ENCODE data around the gene C1QTNF6.

The C1QTNF6 gene

DNA sequence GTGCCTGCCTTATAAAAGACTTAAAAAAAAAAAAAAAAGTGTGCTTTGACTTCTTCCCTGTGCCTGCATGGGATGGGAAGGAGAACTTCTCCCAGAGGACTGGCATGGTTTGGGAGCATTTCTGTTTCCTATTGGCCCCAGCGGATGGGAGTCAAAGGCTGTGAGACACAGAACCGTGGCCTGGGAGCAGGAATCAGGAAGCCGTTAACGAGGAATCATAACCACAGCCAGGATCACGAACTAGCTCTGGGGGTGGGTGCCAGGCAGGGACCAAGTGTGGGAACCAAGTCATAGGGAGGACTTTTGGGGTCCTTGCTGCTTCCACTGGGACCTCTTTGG lies 526 bp downstream of the C1QTNF6 start:
- Histone ChIP-seq H4K91ac (ENCODE audit: low read depth, low read length) (peak overlapping the region; percentile 95), H3K79me2 (ENCODE audit: control insufficient read depth, insufficient read depth, low read length, poor library complexity) (peaks cover 6% of the 10 kb centered on the region), H3K27me3 (ENCODE audit: insufficient read depth, low read length) (no peaks in the 10 kb centered on the region), H3K36me3 (ENCODE audit: control insufficient read depth in 1 of 2, insufficient read depth in 2 of 2, low read length in 2 of 2) (peaks cover 13 to 14% of the 10 kb centered on the region in 2 experiments), H3K4me1 (ENCODE audit: control insufficient read depth in 1 of 2, insufficient read depth in 2 of 2, low read length in 2 of 2) (peaks cover 36 to 38% of the 10 kb centered on the region in 2 experiments), H3K18ac (ENCODE audit: low read length) (peak overlapping the region; percentile 89), H3K4ac (ENCODE audit: low read depth, low read length) (peak overlapping the region; percentile 56), H3K9me3 (ENCODE audit: insufficient read depth, low read depth, low read length) (no peaks in the 10 kb centered on the region), H3K9ac (ENCODE audit: low read length) (peak overlapping the region; percentile 10), H4K12ac (ENCODE audit: low read depth, low read length) (peak overlapping the region; percentile 73), H2AK5ac (ENCODE audit: low read length) (peak overlapping the region; percentile 95), H3K79me1 (ENCODE audit: low read length) (peaks cover 29% of the 10 kb centered on the region), H2BK5ac (ENCODE audit: low read depth, low read length, poor library complexity) (peak overlapping the region; percentile 94), H3K14ac (ENCODE audit: low read length) (peak overlapping the region; percentile 97), H2AFZ (ENCODE audit: insufficient read depth, low read length, poor library complexity) (peak overlapping the region; percentile 24), H2BK120ac (ENCODE audit: insufficient read depth, low read length, poor library complexity) (peak overlapping the region; percentile 95), H3K27ac (ENCODE audit: low read depth, low read length) (peak overlapping the region; percentile 96), H3K4me3 (ENCODE audit: low read depth, low read length) (peak overlapping the region; percentile 39), H4K8ac (ENCODE audit: low read depth, low read length) (peak overlapping the region; percentile 90), H3K23ac (ENCODE audit: low read length) (no peak overlapping the region), H3K4me2 (ENCODE audit: low read length) (peak overlapping the region; percentile 53), H2BK12ac (ENCODE audit: low read length) (peak overlapping the region; percentile 53)
- peak in 1 of 2 donors; percentile 57 for DNase-seq
- no CpG with 5 or more reads among the region's 5 CpGs for WGBS (ENCODE audit: extremely low coverage, insufficient coverage, insufficient read length)

DNA sequence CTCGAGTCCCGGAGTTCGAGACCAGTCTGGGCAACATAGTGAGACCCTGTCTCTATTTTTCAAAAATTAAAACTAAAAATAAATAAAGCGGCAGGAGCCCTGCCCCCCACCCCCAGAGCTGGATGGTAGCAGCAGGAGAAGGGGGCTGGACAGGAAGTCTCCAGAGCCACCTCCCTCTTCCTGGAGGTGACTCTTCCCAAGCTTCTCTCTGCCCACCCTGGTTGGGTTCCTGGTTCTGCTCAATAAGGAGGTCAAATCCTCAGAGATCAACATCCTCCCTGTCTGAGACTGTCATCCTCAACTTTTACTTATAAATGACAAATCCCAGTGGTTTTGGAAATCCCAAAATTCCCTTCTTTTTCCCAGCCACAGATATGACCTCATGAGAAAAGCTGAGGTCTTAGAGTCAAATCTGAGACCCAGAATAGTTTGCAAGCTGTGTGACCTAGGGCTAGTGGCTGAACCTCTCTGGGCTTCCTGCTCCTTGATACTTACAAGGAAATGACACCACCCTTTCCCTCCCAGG lies 987 bp downstream of the C1QTNF6 start:
- H4K91ac ChIP-seq (ENCODE audit: low read depth, low read length) = peak overlapping the region; percentile 95
- peaks cover 16 to 19% of the 10 kb centered on the region in 2 experiments for H3K36me3 ChIP-seq (ENCODE audit: control insufficient read depth in 1 of 2, insufficient read depth in 2 of 2, low read length in 2 of 2)
- H3K14ac ChIP-seq (ENCODE audit: low read length) = peak overlapping the region; percentile 97
- H2BK120ac ChIP-seq (ENCODE audit: insufficient read depth, low read length, poor library complexity) = peak overlapping the region; percentile 95
- peaks cover 29% of the 10 kb centered on the region for H3K79me1 ChIP-seq (ENCODE audit: low read length)
- H2BK5ac ChIP-seq (ENCODE audit: low read depth, low read length, poor library complexity) = peak overlapping the region; percentile 94
- no peak overlapping the region for H2AK5ac ChIP-seq (ENCODE audit: low read length)
- H4K8ac ChIP-seq (ENCODE audit: low read depth, low read length) = peak overlapping the region; percentile 59
- peaks cover 36 to 38% of the 10 kb centered on the region in 2 experiments for H3K4me1 ChIP-seq (ENCODE audit: control insufficient read depth in 1 of 2, insufficient read depth in 2 of 2, low read length in 2 of 2)
- no peak overlapping the region for H3K4me3 ChIP-seq (ENCODE audit: low read depth, low read length)
- H3K27me3 ChIP-seq (ENCODE audit: insufficient read depth, low read length) = no peaks in the 10 kb centered on the region
- peak overlapping the region; percentile 96 for H3K27ac ChIP-seq (ENCODE audit: low read depth, low read length)
- peak overlapping the region; percentile 53 for H3K4me2 ChIP-seq (ENCODE audit: low read length)
- H2AFZ ChIP-seq (ENCODE audit: insufficient read depth, low read length, poor library complexity) = no peak overlapping the region
- H3K9ac ChIP-seq (ENCODE audit: low read length) = no peak overlapping the region
- WGBS (ENCODE audit: extremely low coverage, insufficient coverage, insufficient read length) = no CpG with 5 or more reads among the region's 4 CpGs
- no peak overlapping the region for H3K23ac ChIP-seq (ENCODE audit: low read length)
- peak; percentile 42 to 53 for DNase-seq
- peak overlapping the region; percentile 38 for H3K4ac ChIP-seq (ENCODE audit: low read depth, low read length)
- no peak overlapping the region for H3K18ac ChIP-seq (ENCODE audit: low read length)
- peak overlapping the region; percentile 61 for H2BK12ac ChIP-seq (ENCODE audit: low read length)
- peaks cover 6% of the 10 kb centered on the region for H3K79me2 ChIP-seq (ENCODE audit: control insufficient read depth, insufficient read depth, low read length, poor library complexity)
- H4K12ac ChIP-seq (ENCODE audit: low read depth, low read length) = no peak overlapping the region
- no peaks in the 10 kb centered on the region for H3K9me3 ChIP-seq (ENCODE audit: insufficient read depth, low read depth, low read length)

DNA sequence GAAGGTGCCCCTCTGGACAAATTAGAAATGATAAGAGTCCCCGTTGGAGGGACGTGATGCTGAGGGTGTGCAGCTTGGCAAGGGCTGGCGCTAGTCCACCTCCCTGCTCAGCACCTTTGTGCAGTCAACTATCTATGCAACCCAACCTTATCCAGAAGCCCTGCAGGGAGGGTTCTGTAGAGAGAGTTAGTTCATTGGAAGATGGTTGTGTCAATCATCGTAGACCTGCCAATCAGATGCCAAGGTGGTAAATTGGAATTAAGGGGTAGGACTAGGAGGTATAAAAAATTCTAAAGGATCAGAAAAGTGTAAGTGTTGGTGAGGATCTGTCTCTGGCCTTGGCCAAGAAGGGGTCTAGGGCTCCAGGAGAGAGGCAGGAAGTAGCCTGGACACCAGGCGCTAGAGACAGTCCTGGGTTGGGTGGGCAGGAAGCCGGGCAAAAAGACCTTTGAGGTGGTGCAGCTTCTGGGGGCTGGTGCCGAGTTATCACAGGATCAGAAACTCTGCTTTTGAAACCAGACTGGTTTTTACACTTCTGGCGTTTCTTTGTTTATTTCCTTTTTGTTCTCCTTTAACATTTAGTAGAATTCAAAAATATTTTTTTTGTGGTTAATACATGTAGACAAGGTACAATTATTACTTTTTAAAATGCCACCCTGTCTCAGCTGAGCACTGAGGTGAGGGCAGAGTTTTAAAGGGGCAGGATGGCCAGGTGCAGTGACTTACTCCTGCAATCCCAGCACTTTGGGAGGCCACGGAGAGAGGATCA lies 1.6 kb downstream of the C1QTNF6 start:
- Histone ChIP-seq H3K9ac (ENCODE audit: low read length) (no peak overlapping the region), H4K91ac (ENCODE audit: low read depth, low read length) (peak overlapping the region; percentile 95), H3K9me3 (ENCODE audit: insufficient read depth, low read depth, low read length) (no peaks in the 10 kb centered on the region), H2AK5ac (ENCODE audit: low read length) (no peak overlapping the region), H3K23ac (ENCODE audit: low read length) (no peak overlapping the region), H3K14ac (ENCODE audit: low read length) (no peak overlapping the region), H3K4ac (ENCODE audit: low read depth, low read length) (peak overlapping the region; percentile 57), H3K27ac (ENCODE audit: low read depth, low read length) (peak overlapping the region; percentile 46), H3K4me2 (ENCODE audit: low read length) (no peak overlapping the region), H3K4me3 (ENCODE audit: low read depth, low read length) (no peak overlapping the region), H2BK12ac (ENCODE audit: low read length) (peak overlapping the region; percentile 61), H2BK5ac (ENCODE audit: low read depth, low read length, poor library complexity) (peak overlapping the region; percentile 59), H3K27me3 (ENCODE audit: insufficient read depth, low read length) (no peaks in the 10 kb centered on the region), H3K79me1 (ENCODE audit: low read length) (peaks cover 29% of the 10 kb centered on the region), H4K8ac (ENCODE audit: low read depth, low read length) (peak overlapping the region; percentile 72), H3K18ac (ENCODE audit: low read length) (peak overlapping the region; percentile 35), H2AFZ (ENCODE audit: insufficient read depth, low read length, poor library complexity) (no peak overlapping the region), H4K12ac (ENCODE audit: low read depth, low read length) (no peak overlapping the region), H3K4me1 (ENCODE audit: control insufficient read depth in 1 of 2, insufficient read depth in 2 of 2, low read length in 2 of 2) (peaks cover 36 to 38% of the 10 kb centered on the region in 2 experiments), H2BK120ac (ENCODE audit: insufficient read depth, low read length, poor library complexity) (peak overlapping the region; percentile 95), H3K79me2 (ENCODE audit: control insufficient read depth, insufficient read depth, low read length, poor library complexity) (peaks cover 6% of the 10 kb centered on the region), H3K36me3 (ENCODE audit: control insufficient read depth in 1 of 2, insufficient read depth in 2 of 2, low read length in 2 of 2) (peaks cover 18 to 23% of the 10 kb centered on the region in 2 experiments)
- WGBS (ENCODE audit: extremely low coverage, insufficient coverage, insufficient read length) = no CpG with 5 or more reads among the region's 9 CpGs
- peak; percentile 46 to 89 for DNase-seq

DNA sequence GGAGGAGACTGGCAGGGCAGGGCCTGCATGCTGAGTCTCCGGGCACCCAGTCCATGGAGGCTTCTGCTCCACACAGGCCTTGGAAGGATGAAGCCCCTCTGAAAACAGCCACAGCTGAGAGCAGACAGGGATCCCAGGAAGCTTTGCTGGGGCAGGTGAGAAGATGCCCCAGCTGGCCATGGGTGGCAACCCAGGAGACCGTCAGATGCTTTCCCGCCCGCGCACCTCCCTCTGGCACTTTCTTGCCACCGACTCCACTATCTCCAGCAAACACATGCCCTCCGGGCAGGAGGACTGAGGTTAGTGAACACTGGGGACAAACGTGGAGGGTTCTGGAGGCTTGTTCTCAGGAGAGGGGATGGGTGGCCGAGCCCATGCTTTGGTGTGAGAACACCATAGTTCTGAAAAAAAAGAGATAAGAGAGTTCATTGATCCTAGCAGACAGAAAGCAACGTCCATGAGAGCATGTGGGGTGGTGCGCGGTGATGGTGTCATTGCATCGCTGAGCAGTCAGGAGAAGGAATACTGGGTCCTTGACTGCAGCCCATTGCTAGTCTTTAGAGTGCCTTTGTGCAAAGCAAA lies 2.3 kb downstream of the C1QTNF6 start:
- H2AK5ac ChIP-seq (ENCODE audit: low read length) = peak overlapping the region; percentile 4
- H3K18ac ChIP-seq (ENCODE audit: low read length) = peak overlapping the region; percentile 19
- no peak overlapping the region for H4K8ac ChIP-seq (ENCODE audit: low read depth, low read length)
- H3K79me2 ChIP-seq (ENCODE audit: control insufficient read depth, insufficient read depth, low read length, poor library complexity) = peaks cover 6% of the 10 kb centered on the region
- no peak overlapping the region for H3K4me2 ChIP-seq (ENCODE audit: low read length)
- no CpG with 5 or more reads among the region's 13 CpGs for WGBS (ENCODE audit: extremely low coverage, insufficient coverage, insufficient read length)
- no peak overlapping the region for H2BK5ac ChIP-seq (ENCODE audit: low read depth, low read length, poor library complexity)
- no peak overlapping the region for H3K4me3 ChIP-seq (ENCODE audit: low read depth, low read length)
- no peaks in the 10 kb centered on the region for H3K27me3 ChIP-seq (ENCODE audit: insufficient read depth, low read length)
- H3K9ac ChIP-seq (ENCODE audit: low read length) = no peak overlapping the region
- H3K9me3 ChIP-seq (ENCODE audit: insufficient read depth, low read depth, low read length) = no peaks in the 10 kb centered on the region
- no peak overlapping the region for H3K14ac ChIP-seq (ENCODE audit: low read length)
- H3K79me1 ChIP-seq (ENCODE audit: low read length) = peaks cover 29% of the 10 kb centered on the region
- H4K12ac ChIP-seq (ENCODE audit: low read depth, low read length) = no peak overlapping the region
- no peak overlapping the region for H3K4ac ChIP-seq (ENCODE audit: low read depth, low read length)
- DNase-seq = peak in 1 of 2 donors; percentile 46
- H3K36me3 ChIP-seq (ENCODE audit: control insufficient read depth in 1 of 2, insufficient read depth in 2 of 2, low read length in 2 of 2) = peaks cover 20 to 28% of the 10 kb centered on the region in 2 experiments
- peak overlapping the region; percentile 16 for H4K91ac ChIP-seq (ENCODE audit: low read depth, low read length)
- no peak overlapping the region for H3K23ac ChIP-seq (ENCODE audit: low read length)
- H2BK12ac ChIP-seq (ENCODE audit: low read length) = peak overlapping the region; percentile 29
- no peak overlapping the region for H3K27ac ChIP-seq (ENCODE audit: low read depth, low read length)
- H3K4me1 ChIP-seq (ENCODE audit: control insufficient read depth in 1 of 2, insufficient read depth in 2 of 2, low read length in 2 of 2) = peaks cover 36 to 38% of the 10 kb centered on the region in 2 experiments
- no peak overlapping the region for H2AFZ ChIP-seq (ENCODE audit: insufficient read depth, low read length, poor library complexity)
- H2BK120ac ChIP-seq (ENCODE audit: insufficient read depth, low read length, poor library complexity) = peak overlapping the region; percentile 18
